ENCODE results near the gene ATAD3C. TPM values are rescaled to one million over a fixed set of nuclear protein-coding genes. Genes with fewer than 3 reads are reported as not detected.

The ATAD3C gene
- total RNA-seq, 2 donors from 2014 or later, result 0.55 TPM

DNA sequence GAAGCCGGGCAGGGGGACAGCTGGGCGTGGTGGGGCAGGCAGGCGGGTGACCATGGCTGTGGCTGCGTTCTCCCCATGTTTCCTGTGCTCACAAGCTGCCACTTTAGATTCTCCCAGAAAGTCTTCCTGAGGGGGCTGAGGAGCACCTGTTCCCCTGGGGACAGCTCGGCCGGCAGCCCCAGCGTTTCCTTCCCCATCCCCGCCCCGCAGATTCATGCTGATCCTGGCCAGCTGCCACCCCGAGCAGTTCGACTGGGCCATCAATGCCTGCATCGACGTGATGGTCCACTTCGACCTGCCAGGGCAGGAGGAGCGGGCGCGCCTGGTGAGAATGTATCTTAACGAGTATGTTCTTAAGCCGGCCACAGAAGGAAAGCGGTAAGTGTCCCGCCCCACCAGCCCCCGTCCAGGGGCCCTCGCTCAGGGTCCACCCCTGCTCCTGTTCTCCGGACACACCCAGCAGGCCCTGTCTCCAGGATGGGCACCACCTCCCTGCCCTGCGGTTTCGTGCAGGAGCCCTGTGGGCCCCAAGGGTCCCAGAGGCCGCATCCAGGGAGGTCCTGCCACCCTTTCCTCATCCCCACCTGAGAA lies 11.1 kb downstream of the ATAD3C start:
- DNase-seq, result no peak
- Mint-ChIP-seq H3K9me3 (no peaks in the 10 kb centered on the region), H3K27ac (no peak overlapping the region), H3K27me3 (ENCODE audit: insufficient read depth) (peaks cover under 1% of the 10 kb centered on the region), H3K36me3 (ENCODE audit: low read depth) (no peaks in the 10 kb centered on the region), H3K4me3 (no peak overlapping the region), H3K4me1 (no peaks in the 10 kb centered on the region)
- Histone ChIP-seq H3K4me3 (ENCODE audit: low read length) (no peak overlapping the region), H3K27me3 (ENCODE audit: control insufficient read depth, insufficient read depth, low read length, poor library complexity, severe bottlenecking) (no peaks in the 10 kb centered on the region), H3K27ac (ENCODE audit: low read depth, low read length) (no peak overlapping the region), H3K4me1 (ENCODE audit: control insufficient read depth, insufficient read depth, low read length) (no peaks in the 10 kb centered on the region), H3K9me3 (ENCODE audit: control insufficient read depth, low read length) (no peaks in the 10 kb centered on the region), H3K36me3 (ENCODE audit: control insufficient read depth, insufficient read depth, low read length) (no peaks in the 10 kb centered on the region), H3K9ac (ENCODE audit: extremely low read depth, low read length, poor library complexity, severe bottlenecking) (no peak overlapping the region)
- TF ChIP-seq, protein P1, sequence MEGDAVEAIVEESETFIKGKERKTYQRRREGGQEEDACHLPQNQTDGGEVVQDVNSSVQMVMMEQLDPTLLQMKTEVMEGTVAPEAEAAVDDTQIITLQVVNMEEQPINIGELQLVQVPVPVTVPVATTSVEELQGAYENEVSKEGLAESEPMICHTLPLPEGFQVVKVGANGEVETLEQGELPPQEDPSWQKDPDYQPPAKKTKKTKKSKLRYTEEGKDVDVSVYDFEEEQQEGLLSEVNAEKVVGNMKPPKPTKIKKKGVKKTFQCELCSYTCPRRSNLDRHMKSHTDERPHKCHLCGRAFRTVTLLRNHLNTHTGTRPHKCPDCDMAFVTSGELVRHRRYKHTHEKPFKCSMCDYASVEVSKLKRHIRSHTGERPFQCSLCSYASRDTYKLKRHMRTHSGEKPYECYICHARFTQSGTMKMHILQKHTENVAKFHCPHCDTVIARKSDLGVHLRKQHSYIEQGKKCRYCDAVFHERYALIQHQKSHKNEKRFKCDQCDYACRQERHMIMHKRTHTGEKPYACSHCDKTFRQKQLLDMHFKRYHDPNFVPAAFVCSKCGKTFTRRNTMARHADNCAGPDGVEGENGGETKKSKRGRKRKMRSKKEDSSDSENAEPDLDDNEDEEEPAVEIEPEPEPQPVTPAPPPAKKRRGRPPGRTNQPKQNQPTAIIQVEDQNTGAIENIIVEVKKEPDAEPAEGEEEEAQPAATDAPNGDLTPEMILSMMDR (conservative IDR thresholded peaks at IDR 0.05), result no peak
- 93 to 98% methylated on average over 24 to 27 of the region's 27 CpGs for WGBS, 2 experiments (ENCODE audit: insufficient coverage in 1 of 2, insufficient read length in 1 of 2)

DNA sequence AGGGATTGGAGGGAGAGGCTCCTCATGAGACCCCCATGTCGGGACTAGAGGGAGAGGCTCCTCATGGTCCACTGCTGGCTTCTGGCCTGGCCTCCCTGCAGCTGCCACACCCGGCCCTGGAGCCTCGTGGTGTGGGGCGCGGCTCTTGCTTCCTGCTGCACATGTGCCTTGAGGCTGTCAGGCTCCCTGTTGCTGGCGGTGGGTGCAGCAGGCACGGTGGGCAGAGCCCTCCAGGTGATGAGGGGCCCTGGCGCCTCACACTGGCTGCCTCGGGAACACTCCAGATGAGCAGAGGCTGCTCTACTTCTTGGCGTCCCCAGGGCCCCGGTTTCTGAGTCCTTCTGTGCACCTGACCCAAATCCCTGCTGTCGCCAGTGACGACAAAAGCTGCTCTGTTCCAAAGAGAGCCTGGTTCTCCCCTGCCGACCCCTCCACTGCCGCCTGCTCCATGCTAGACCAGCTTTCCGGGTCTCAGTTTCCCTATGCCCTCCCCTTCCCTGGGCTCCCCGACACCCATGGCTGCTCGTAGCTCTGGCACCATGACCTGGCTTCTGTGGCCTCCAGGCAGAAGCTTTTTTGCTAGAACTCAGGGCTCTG lies 12.3 kb downstream of the ATAD3C start:
- H3K9ac ChIP-seq (ENCODE audit: extremely low read depth, low read length, poor library complexity, severe bottlenecking), result no peak overlapping the region
- H3K9me3 ChIP-seq (ENCODE audit: control insufficient read depth, low read length), result no peaks in the 10 kb centered on the region
- peaks cover 3% of the 10 kb centered on the region for H3K27me3 Mint-ChIP-seq (ENCODE audit: insufficient read depth)
- no peaks in the 10 kb centered on the region for H3K9me3 Mint-ChIP-seq
- H3K36me3 Mint-ChIP-seq (ENCODE audit: low read depth), result no peaks in the 10 kb centered on the region
- no peaks in the 10 kb centered on the region for H3K4me1 Mint-ChIP-seq
- no peak overlapping the region for H3K27ac Mint-ChIP-seq
- no peak overlapping the region for H3K4me3 Mint-ChIP-seq
- no peaks in the 10 kb centered on the region for H3K36me3 ChIP-seq (ENCODE audit: control insufficient read depth, insufficient read depth, low read length)
- no peaks in the 10 kb centered on the region for H3K27me3 ChIP-seq (ENCODE audit: control insufficient read depth, insufficient read depth, low read length, poor library complexity, severe bottlenecking)
- H3K4me1 ChIP-seq (ENCODE audit: control insufficient read depth, insufficient read depth, low read length), result no peaks in the 10 kb centered on the region
- no peak overlapping the region for H3K27ac ChIP-seq (ENCODE audit: low read depth, low read length)
- TF ChIP-seq, protein P1 (conservative IDR thresholded peaks at IDR 0.05), result no peak
- no peak overlapping the region for H3K4me3 ChIP-seq (ENCODE audit: low read length)
- no peak for DNase-seq
- 89 to 90% methylated on average over 16 to 18 of the region's 18 CpGs for WGBS, 2 experiments (ENCODE audit: insufficient coverage in 1 of 2, insufficient read length in 1 of 2)

DNA sequence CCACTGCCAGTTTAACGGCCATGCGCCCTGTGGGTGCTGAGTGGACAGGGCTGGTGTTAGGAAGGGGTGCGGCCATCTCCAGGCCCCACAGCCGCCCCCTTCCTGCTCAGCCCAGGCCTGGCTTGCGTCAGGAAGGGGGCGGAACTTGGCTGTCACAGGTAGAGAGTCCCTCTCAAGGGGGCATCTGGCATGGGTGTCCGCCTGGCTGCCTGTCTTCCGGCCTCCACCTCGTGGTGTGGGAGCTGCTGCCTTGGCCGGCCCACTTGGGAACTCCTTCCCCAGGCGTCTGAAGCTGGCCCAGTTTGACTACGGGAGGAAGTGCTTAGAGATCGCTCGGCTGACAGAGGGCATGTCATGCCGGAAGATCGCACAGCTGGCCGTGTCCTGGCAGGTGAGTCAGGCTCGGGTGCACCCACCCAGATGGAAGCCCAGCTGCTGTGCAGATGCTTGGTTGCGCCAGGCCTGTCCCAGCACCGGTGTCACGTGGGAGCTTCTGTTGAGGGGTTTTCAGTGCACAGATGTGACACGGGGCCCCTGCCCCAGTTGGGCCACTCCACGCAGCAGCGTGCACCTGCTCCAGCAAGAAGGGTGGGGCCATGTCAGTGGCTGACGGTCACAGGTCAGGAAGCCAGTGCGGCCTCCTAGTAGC lies 13.0 kb downstream of the ATAD3C start:
- Histone ChIP-seq H3K36me3 (ENCODE audit: control insufficient read depth, insufficient read depth, low read length) (no peaks in the 10 kb centered on the region), H3K4me3 (ENCODE audit: low read length) (no peak overlapping the region), H3K9ac (ENCODE audit: extremely low read depth, low read length, poor library complexity, severe bottlenecking) (no peak overlapping the region), H3K27ac (ENCODE audit: low read depth, low read length) (no peak overlapping the region), H3K27me3 (ENCODE audit: control insufficient read depth, insufficient read depth, low read length, poor library complexity, severe bottlenecking) (no peaks in the 10 kb centered on the region), H3K9me3 (ENCODE audit: control insufficient read depth, low read length) (no peaks in the 10 kb centered on the region), H3K4me1 (ENCODE audit: control insufficient read depth, insufficient read depth, low read length) (no peaks in the 10 kb centered on the region)
- Mint-ChIP-seq H3K9me3 (no peaks in the 10 kb centered on the region), H3K36me3 (ENCODE audit: low read depth) (no peaks in the 10 kb centered on the region), H3K4me3 (no peak overlapping the region), H3K4me1 (no peaks in the 10 kb centered on the region), H3K27ac (no peak overlapping the region), H3K27me3 (ENCODE audit: insufficient read depth) (peaks cover 3% of the 10 kb centered on the region)
- WGBS, 2 experiments (ENCODE audit: insufficient coverage in 1 of 2, insufficient read length in 1 of 2), result 91 to 93% methylated on average over 20 to 26 of the region's 26 CpGs
- TF ChIP-seq, protein P1 (conservative IDR thresholded peaks at IDR 0.05), result no peak
- peak; percentile 54 for DNase-seq

All from endodermal cell (in vitro differentiated cells).